Stimulated activated CD8-positive, alpha-beta memory T cell treated with anti-CD3 and anti-CD28 coated beads, Interleukin-4, amount 100 ng/mL, for 48 hours (primary cell): ENCODE results near the gene CCDC170.
"Not testable (repeated sequence)": the region's sequence is repeated elsewhere in the genome, so short reads cannot be mapped to it uniquely, and the experiment has no call there.

ENCODE experiments used
- DNase-seq: peaks from one replicate; pipeline ENCODE4 v3.0.0-alpha.2; 2020

The CCDC170 gene

DNA sequence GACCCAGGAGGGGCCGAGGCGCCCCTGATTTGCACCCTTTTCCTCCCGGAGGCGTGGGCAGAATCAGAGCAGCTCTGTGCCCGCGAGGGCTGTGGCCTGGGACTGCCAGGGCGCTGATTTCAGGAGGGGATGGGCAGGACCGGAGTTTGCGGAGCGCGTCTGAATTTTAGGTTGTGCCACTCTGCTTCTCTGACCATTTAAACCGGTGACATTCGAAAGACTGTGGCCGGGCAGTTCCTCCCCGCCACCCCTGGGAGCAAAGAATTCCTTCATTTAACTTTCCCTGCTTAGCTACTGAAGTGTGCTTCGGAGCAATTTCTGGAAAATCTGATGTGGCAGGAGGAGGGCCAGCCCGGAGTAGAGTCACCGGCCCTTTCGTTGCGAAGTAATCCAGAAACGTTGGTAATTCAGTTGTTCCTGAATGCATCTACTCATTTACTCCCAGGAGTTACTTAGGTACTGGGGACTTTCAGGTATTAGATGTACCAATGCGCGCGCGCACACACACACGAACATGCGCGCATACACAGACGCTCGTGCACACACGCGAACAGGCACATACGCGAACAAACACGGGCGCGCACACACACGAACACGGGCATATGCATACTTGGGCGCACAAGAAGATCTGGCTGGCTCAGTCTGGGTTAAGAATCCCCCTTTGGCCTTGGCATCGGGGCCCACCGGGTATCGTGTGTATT lies 568 bp downstream of the CCDC170 start:
- peak; percentile 33 for DNase-seq

- DNase-seq, result no peak
Observed at GRCh38 chr6:151494936-151495320, 1.1 kb downstream of the CCDC170 start.

DNA sequence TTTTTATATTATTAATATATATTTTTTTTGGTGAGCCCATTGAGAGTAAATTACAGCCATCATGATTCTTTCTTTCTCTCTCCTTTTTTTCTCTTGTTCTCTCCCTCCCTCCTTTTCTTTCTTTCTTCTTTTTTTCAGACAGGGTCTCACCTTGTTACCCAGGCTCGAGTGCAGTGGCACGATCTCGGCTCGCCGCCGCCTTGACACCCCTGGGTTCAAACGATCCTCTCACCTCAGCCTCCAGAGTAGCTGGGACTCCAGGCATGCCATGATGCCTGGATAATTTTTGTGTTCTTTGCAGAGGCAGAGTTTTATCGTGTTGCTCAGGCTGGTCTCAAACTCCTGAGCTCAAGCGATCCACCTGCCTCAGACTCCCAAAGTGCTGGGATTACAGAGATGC lies 1.6 kb downstream of the CCDC170 start:
- DNase-seq, result no peak

DNA sequence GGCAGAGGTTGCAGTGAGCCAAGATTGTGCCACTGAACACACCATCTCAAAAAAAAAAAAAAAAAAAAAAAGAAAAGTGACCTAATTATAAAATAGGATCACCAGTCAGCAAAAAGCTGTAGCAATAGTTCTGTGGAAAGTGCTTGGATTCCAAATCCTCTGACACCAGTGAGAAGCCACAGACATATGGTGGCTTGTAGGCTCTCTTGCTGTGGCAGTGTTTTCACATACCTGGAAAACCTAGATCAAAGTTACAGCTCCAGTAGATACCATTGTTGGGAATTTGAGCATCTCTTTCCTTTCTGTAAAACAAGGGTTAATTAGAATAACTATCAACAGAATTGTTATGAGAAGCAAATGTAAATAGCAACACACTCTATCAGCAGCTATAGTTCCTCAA lies 4.1 kb downstream of the CCDC170 start:
- DNase-seq, result no peak

- no peak for DNase-seq
Observed at GRCh38 chr6:151498327-151498726, 4.5 kb downstream of the CCDC170 start.

DNA sequence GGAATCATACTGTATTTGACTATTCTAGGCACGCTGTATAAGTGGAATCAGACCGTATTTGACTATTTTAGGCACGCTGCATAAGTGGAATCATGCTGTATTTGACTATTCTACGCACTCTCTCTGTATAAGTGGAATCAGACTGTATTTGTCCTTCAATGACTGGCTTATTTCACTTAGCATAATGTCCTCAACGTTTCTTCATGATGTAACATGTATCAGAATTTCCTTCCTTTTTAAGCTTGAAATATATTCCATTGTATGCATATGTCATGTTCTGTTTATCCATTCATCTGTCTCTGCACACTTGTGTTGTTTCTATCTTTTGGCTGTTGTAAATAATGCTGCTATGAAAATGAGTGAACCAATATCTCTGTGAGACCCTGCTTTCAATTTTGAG lies 5.7 kb downstream of the CCDC170 start:
- no peak for DNase-seq

DNA sequence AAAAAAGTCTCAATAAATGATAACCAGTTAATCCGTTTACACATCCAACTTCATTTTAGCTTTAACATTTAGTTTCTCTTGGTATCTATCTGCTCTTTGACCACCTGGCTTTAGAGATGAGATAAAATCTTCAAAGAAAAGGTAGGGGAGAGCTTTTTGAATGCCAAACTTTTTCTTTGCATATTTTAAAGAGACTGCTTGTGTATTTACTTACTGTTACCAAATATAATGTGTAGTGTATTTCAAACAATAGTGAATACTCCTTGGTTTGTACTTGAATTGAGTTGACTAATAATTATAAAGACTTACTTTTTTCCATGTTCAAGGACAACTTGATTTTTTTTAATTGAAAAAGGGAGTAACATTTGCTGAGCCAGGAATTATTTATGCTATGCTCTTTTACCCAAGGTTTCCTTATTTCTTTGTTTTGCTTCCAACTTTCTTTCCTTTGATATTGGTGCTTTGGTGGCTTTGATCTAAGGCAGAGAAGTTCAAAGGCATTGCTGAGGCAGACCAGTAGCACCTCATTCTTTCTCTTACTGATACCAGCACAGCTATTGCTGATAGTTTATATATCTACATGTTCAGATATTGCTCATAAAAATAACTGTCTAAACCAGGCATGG lies 7.8 kb downstream of the CCDC170 start:
- DNase-seq, result no peak

DNA sequence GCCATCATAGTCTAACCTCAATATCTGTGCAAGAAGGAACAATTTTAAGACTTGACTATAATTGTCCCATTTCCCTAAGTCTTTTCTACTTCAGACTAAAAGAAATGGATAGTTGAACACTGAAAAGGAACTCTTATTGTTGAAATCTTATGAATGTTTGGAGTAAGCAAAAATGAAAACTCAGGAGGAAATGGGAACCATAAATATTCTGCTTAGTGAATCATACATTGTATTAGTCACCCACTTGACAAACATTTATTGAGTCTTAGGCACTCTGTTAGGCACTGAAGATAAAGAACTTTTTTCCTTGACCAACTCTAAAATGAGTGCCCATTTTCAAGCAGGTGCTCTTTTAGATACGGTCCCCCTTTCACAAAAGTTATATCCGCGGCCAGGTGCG lies 8.7 kb downstream of the CCDC170 start:
- DNase-seq, result no peak

DNA sequence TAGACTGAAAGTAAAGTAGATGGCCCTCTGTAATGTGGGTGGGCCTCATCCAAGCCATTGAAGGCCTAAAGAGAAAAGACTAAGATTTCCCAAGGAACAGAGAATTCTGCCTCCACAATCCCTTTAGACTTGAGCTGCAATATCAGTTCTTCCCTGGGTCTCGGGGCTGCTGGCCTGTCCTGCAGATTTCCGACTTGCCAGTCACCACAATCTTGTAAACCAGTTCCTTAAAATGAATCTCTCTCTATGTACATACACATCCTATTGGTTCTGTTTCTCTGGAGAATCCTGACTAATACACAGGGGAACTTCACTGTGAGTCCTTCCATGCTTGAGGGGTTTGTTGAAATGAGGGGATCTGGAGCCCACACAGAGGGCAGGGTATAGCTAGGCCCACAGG lies 12.9 kb downstream of the CCDC170 start:
- DNase-seq, result no peak

DNA sequence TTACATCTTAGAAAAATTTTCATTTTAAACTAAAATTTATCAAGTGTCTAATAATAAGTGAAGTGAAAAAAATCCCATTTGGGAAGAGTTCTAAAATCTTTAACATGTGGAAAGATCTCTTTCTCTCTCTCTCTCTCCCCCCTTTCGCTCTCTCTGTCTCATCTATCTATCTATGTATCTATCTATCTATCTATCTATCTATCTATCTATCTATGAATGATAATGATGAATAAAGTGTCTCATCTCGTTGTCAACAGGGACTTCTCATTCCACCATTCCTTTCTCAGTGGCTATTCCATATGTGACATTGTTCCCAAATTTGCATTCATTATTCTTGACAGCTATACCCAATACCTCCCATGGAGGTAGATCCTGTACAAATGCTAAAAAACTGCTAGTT lies 15.2 kb downstream of the CCDC170 start:
- no peak for DNase-seq

DNA sequence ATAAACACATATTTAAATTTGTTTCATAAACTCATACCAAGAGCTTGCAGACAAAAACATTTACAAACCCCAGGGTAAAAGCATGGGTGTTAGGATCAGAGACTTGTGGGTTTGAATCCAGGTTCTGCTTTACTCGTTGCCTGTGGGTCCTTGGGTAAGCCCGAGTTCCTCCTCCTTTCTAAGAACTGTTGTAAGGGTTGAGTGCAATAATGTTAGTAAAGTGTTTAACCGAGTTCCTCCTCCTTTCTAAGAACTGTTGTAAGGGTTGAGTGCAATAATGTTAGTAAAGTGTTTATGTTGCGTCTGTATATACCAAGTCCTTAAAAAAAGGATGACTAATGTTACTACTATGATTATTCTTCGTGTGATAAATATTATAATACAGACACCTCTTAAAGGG lies 18.7 kb downstream of the CCDC170 start:
- DNase-seq, result no peak

DNA sequence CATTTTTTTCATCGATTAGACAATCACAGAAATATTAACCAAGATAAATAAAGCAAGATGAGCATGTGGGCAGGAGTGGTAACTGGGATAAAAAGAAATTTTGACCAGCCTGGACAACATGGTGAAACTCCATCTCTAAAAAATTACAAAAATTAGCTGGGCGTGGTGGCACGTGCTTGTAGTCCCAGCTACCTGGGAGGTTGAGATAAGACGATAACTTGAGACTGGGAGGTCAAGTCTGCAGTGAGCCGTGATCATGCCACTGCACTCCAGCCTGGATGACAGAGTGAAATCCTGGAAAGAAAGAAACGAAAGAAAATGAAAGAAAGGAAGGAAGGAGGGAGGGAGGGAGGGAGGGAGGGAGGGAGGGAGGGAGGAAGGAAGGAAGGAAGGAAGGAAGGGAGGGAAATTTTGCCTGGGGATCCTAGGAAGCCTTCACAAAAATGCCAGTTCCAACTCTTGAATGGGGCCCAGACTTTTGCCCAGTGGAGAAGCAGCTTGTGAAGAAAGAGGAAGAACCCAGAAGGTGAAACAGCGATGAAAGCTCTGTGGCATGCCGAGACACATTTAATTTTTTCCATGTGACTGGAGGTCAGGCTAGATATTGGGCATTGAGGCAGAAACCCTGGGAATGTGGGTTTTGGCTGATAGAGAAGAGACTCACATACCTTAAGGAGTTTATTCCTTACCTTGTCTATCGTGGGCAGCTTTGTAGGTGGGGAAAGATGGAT lies 20.3 kb downstream of the CCDC170 start:
- DNase-seq, result no peak

- not testable (repeated sequence) for DNase-seq
Observed at GRCh38 chr6:151518992-151519391, 25.2 kb downstream of the CCDC170 start.

DNA sequence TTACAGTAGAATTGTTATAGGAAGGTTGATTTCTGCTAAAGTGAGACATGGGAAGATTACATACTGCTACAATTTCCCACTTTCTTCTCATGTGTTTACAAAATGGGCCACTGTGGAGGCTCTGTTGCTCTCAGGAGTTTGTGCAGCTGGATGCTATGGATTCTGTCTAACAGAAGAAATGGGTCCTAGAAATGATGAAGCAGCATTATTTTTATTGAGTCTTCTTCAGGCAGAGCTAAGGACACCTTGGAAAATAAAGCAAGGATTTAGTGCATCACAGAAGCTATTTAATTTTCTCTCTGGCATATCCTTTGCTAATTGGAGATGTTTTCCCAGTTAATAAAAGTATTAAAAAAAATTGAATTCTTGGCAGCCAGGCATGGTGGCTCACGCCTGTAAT lies 29.2 kb downstream of the CCDC170 start:
- DNase-seq, result no peak

DNA sequence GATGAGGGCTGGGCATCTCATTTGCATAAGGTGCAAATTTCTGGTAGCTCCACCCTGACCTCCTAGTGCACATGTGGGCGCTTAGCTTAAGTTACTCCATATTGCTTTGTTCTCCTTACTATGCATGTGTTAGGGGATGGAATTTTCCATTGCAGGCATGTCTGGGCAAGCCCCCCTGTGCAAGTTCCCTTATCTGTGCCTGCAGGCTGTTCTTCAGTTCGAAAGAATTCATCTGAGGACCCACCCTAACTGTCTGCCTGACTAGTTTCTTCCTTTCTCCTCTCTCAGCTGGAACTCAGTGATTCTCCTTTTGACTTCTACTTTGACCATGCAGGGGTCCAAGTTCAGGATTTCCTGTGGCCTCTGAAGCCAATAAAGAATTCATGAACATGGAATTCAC lies 30.2 kb downstream of the CCDC170 start:
- no peak for DNase-seq

GRCh38 chr6:151534576-151534975 lies 40.8 kb downstream of the CCDC170 start:
- DNase-seq, result no peak

DNA sequence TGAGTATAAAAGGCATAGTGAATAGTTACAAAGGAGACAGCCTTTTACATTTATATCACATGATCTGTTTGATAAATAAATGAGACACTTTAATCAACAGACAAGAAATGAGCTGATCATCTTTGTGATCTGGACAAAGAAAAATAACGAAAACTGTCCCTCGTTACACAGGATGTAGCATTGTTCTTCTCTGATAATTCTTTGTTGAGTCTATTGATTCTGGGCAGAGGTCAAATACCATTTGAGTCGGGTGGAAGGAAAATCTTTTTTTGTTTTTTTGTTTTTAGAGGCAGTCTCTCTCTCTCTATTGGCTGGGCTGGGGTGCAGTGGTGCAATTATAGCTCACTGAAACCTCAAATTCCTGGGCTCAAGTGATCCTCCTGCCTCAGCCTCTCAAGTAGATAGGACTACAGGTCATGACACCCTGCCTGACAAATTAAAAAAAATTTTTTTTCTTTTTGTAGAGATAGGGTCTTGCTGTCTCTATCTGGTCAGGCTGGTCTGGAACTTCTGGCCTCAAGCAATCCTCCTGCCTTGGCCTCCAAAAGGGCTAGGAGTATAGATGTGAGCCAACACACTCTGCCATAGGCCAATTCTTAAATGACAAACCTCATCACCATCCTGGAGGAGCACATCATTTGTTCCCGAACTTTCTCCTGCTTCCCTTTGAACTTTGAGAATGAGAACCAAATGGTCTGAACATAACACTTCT lies 41.8 kb downstream of the CCDC170 start:
- DNase-seq, result no peak

GRCh38 chr6:151536188-151536479 lies 42.3 kb downstream of the CCDC170 start:
- no peak for DNase-seq

- DNase-seq, result no peak
Observed at GRCh38 chr6:151537556-151537955, 43.7 kb downstream of the CCDC170 start.

- no peak for DNase-seq
Observed at GRCh38 chr6:151539506-151540268, 45.9 kb downstream of the CCDC170 start.

DNA sequence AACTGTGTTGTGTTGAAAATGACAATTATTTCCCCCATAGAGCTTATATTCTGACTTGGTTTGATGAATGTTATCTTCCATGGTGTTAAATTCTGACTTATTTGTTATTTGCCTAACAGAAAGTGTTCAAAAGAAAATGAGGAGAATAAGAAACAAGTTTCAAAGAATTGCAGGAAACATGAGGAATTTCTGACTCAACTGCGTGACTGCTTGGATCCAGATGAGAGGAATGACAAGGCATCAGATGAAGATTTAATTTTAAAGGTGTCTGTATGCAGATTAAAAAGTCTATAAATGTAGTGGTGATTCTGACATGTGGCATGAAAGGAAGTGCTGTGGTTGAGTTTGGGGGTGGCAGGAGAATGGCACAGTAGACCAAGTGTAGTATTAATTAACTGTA lies 50.6 kb downstream of the CCDC170 start:
- no peak for DNase-seq

- DNase-seq, result not testable (repeated sequence)
Observed at GRCh38 chr6:151544884-151545283, 51.1 kb downstream of the CCDC170 start.
